Esophagus squamous epithelium (tissue), 4 donors: ENCODE data around the gene CACFD1.

Experiments
- POLR2A ChIP-seq, 4 donors: fragments of 450-650 bp; IDR thresholded peaks; one replicate each; pipeline ENCODE4 v1.6.1; 2017; ENCODE audit warnings: antibody characterized with exemption in 4 of 4, mild to moderate bottlenecking in 4 of 4, moderate library complexity in 3 of 4
- TF ChIP-seq, protein P1 (sequence below), 6 experiments: fragments of 450-650 bp in 4 of 6; fragments of 200-600 bp in 2 of 6; sonication (generic) in 2 of 6; IDR thresholded peaks; one replicate each; pipeline ENCODE4 v1.5.1; 2016 to 2019; ENCODE audit warnings: antibody characterized with exemption in 6 of 6, mild to moderate bottlenecking in 4 of 6, moderate library complexity in 4 of 6

DNA sequence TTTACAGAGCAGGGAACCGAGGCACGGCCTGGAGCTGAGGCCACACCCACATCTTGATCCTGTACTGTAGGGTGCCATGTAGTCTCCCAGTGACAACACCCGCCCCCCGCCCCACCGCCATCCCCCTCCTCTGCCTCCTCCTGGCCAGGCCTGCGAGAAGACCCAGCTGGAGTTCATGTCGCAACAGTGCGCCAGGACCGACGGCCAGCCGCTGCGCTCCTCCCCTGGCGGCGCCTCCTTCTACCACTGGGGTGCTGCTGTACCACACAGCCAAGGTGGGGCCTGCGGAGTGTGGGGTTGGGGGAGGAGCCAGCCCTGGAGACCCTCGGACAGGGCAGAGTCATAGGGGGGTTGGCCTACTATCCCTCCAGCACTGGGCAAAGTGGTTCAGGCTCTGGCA, 23.1 kb upstream of the CACFD1 start:
- TF ChIP-seq, protein P1, sequence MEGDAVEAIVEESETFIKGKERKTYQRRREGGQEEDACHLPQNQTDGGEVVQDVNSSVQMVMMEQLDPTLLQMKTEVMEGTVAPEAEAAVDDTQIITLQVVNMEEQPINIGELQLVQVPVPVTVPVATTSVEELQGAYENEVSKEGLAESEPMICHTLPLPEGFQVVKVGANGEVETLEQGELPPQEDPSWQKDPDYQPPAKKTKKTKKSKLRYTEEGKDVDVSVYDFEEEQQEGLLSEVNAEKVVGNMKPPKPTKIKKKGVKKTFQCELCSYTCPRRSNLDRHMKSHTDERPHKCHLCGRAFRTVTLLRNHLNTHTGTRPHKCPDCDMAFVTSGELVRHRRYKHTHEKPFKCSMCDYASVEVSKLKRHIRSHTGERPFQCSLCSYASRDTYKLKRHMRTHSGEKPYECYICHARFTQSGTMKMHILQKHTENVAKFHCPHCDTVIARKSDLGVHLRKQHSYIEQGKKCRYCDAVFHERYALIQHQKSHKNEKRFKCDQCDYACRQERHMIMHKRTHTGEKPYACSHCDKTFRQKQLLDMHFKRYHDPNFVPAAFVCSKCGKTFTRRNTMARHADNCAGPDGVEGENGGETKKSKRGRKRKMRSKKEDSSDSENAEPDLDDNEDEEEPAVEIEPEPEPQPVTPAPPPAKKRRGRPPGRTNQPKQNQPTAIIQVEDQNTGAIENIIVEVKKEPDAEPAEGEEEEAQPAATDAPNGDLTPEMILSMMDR (IDR thresholded peaks at IDR 0.05), result no peak
- TF ChIP-seq POLR2A (IDR thresholded peaks at IDR 0.05), result no peak
